ENCODE measurements around the gene VPS13D. TPM values are rescaled to one million over a fixed set of nuclear protein-coding genes. Genes with fewer than 3 reads are reported as not detected.

VPS13D gene
- total RNA-seq, 1 donor from 2014 or later, result 36.8 TPM

DNA sequence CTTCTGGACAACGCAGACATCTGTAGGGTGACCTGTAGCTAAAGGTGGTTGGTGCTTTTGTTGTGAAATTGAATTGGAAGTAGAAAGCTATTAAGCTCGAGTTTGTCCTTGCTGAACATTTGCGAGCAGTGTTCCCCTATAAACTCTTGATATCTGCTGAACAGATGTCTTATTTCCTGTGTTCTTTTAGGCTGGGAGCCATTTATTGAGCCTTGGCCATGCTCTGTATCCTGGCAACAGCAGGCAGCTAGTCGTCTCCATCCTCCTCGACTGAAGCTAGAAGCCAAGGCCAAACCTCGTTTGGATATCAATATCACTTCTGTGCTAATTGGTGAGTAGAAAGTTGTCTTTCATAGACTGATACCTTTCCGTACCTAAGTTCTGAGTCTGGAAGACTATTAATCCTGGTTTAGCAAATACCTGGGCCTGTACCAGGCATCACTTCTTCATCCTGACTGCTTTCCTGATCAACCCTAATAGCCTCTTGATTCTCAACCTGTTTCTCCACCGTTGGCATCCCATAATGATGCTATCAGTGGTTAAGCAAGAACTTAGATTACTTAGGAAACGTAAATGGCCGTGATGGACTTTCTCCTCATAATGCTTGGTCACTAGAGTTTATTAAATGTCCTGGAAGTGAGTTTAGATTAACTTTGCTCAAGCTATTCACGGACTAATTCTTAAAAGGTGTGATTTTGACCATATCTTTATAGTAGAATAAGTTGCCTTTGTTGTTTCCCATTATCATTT is 103.4 kb downstream of the VPS13D start:
- DNase-seq (ENCODE audit: extremely low read depth, low read depth, low spot score), result no peak

DNA sequence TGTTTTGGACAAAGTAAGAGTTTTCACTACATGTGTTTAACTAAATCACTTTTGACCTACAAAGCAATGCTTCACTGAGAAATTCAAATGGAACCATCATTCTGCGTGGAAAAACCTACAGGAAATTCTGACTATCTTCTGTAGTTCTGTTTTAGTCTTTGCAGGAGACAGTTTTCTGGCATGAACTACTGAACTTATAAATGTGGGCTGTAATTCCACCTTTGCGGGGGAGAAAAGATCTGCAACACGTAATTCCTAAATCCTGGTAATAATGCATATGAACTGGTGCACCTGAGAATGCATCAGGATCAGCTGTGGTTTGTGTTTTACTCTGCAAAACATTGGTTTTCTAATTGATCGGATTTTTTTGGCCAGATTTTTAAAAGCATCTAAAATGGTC is 106.0 kb downstream of the VPS13D start:
- no peak for DNase-seq (ENCODE audit: extremely low read depth, low read depth, low spot score)

DNA sequence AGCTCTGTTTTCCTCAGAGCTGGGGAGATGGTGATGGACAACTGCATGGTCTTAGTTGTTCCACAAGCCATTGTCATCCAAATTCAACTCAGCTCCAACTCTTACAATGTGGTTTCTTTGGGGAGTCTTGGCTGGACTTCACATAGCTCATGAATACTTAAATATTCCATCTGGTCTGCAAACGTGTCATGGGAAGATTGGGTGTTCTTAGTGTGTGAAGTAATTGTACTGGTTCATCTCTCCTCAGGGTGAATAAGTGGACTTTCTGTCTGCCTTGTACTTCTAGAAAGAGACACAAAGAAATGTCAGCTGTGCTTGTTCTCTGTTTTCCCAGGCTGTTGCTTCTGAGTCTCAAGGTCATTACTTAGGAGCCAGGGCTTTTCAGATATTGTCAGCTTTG is 106.6 kb downstream of the VPS13D start:
- no peak for DNase-seq (ENCODE audit: extremely low read depth, low read depth, low spot score)

DNA sequence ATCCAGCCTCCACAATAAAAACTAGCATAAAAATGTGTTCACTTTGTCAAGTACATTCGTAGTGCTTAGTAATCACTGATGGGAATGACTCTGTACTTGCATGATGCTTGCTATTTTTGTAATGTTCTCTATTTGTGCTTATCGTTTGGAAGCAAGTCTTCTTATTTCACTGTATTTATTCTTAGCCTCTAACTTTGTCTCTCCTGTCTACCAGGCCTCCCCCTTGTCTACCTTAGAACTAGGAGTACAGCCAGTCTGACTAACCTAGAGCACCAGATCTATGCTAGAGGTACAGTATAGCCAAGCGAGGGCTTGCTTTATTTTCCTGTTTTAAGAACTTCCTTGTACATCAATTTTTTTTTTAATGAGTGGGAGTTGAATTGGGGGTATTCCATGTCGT is 108.2 kb downstream of the VPS13D start:
- no peak for DNase-seq (ENCODE audit: extremely low read depth, low read depth, low spot score)

DNA sequence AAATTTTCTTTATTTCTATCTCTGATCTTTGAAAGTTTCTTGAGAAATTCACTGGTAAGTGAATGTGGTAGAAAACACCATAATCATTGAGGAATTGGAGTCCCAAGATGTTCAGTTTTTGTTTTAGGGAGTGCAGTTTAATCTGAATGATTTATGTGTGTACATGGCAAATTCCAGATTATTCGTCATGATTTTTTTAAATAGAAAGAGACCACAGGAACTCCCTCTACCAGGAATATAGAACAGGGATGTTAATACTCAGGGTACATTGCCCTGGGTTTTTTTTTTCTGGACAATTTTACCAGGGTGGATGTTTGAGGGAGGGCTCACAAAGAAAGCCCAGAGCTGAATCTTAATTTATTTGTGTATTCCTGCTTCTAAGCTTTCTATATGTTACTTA is 109.0 kb downstream of the VPS13D start:
- DNase-seq (ENCODE audit: extremely low read depth, low read depth, low spot score), result no peak

DNA sequence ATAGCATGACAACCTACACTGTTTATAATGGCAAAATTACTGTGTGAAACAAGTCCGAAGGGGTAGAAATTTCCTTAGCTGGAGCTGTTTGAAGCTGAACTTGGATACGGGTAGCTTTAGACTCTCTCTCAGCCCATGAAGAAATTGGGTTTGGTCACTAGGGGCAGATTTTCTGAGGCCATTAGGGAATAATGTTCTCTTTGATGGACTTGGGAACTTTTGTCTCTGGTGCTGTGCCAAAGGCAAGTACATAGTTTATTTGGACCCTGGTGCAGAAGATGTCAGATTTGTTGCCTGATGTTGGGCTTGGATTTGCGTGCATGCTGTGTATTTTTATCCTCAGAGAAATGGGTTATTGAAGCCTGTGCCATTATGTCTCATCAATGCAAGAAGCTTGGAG is 109.6 kb downstream of the VPS13D start:
- DNase-seq (ENCODE audit: extremely low read depth, low read depth, low spot score), result no peak

DNA sequence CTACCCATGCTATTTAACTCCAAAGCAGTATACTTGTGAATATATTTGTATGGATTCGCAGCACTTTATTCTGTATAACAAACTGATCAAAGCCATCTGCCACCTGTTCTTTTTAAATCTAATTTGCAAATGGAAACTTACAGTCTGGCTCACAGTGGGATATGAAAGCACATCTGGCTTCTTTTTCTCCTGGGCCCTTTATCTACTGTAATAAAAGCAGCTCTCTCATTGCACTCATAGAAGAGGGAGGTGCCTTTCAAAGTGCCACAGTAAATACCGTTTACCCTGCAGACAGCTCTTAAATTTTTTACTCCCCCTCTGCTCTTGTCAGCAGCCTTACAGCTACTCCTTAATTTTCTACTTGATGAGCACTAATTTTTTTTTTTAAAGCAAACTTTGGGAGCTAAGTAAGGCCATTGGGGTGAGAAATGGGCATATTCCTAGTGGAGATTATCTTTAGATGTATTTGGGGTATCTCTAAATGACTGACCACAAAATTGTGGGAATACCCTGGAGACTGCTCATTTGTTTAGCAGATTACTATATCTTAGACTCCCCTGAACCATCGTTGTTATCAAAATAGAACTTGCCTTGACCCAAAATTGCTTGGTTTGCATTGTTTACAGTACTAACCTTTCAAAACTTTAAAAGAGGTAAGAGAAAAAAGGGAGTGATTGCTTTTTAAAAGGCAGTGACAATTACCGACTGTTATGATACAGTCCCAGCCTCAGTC is 110.1 kb downstream of the VPS13D start:
- DNase-seq (ENCODE audit: extremely low read depth, low read depth, low spot score), result no peak

DNA sequence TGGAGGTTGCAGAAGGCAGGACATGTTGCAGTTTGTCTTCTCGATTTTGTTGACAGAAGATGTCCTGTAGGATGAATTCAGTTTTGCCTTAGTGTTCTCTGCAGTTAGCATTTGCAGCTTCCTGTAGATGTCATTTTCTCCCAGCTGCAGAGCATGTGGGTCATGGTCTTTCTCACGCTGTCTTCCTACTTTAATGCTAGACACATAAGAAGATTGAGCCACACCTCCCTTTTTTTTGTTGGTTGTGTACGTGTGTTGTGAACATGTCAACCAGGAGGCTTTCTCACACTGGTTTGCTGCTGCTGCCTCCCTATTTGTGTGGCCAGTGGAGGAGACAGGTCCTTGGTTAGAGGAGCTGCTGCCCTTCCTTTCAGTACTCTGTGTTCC is 110.7 kb downstream of the VPS13D start:
- DNase-seq (ENCODE audit: extremely low read depth, low read depth, low spot score), result no peak

DNA sequence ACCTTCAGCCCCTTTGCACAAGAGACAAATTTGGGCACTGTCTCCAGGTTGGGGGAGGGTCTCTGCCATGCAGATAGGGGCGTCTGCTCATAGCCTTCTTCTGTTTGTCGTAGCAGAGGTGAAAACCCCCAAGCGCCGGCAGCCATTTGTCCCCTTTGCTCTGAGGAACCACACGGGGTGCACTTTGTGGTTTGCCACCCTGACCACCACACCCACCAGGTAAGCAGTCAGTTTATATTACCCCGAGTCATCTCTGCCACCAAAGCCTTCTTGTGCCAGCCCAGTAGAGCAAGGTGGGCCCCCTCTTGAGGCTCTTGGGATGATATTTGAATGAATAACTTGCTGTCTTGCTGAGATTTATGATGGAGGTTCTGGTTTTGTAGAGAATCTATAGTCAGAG is 111.8 kb downstream of the VPS13D start:
- DNase-seq (ENCODE audit: extremely low read depth, low read depth, low spot score), result no peak

DNA sequence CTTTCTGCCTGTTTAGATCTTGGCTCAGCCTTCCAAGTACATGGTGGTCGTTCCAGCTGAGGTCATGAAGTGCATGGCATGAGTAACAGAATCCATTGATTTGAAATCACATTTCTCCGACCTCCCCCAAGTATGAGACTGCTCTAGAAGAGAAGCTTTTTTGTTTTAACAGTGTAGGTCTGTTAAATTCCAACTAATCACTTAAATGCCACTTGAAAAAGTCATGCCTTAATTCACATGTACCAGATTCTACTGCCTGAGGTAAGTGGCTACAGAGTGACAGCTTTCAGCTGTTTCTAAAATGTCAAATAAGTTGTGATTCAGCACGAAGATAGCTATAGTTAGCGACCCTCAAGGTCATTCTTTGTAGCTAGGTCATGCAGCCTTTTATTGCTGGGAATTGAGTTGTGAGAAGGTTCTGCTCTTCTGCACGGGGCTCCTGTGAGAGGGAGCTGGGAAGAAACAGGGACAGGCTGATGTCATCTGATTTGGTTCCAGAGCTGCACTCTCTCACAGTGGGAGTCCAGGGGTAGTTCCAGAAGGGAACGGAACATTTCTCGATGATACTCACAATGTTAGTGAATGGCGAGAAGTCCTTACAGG is 112.7 kb downstream of the VPS13D start:
- no peak for DNase-seq (ENCODE audit: extremely low read depth, low read depth, low spot score)

DNA sequence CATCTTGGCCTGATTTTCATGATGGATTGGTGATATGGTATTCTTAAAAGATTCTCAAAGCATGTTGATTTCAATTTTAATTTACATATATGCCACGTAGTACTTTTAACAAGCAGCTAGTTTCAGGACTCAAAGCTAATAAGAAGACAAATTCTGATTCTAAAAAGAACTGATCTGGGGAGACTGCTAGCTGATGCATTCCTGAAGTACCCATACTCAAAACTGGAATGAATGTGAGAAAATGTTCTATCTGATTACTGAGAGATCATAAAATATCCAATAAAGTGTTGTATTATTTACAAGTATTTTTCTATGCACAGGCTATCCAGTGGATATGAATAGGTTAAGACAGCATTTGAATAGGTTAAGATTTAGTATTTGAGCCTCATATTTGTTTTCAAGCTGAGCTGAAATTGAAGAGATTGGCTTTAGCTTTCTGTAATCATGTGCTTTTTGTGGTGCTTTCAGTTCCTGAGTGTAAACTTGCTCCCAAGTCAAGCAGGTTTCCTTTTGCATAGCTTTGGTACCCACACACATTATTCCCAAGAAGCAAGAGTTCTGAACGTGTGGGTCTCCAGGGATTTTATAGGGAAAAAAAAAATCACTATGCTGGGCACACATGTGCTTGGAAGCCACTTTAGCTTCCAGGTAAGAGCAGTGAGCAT is 114.1 kb downstream of the VPS13D start:
- DNase-seq (ENCODE audit: extremely low read depth, low read depth, low spot score), result no peak

DNA sequence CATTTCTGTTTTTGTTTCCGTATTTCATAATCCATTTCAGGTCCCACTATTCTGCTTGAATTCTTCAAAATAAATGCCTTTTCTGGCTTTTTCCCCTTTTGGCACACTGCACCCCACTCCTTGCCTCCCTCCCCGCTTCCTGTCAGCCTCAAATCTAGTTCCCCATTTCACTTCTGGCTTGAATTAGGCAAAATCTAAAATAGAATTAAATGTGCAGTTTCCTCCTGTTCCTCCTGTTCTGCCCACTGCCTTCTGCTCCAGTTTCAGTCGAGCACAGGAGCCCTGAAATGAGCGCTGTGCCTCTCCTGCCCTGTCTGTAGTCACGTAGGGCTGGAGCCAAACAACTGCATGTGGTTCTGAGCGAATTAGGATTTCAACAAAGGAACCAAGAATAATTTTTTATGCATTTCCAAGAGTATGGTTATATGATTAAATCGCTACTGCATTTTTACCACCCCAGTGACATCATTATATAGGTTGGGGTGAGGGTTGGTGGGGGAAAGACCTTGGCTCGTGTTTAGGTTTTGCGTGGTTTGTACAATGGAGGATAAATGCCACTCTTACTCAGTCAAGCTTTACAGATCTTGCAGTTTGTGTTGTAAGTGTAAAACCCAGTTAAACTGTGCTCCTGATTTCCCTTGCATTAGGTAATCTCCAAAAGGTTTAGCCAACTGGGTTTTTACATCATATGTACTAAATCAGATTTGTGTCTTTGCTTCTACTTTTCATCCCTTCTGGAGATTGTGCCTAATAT is 114.9 kb downstream of the VPS13D start:
- no peak for DNase-seq (ENCODE audit: extremely low read depth, low read depth, low spot score)

DNA sequence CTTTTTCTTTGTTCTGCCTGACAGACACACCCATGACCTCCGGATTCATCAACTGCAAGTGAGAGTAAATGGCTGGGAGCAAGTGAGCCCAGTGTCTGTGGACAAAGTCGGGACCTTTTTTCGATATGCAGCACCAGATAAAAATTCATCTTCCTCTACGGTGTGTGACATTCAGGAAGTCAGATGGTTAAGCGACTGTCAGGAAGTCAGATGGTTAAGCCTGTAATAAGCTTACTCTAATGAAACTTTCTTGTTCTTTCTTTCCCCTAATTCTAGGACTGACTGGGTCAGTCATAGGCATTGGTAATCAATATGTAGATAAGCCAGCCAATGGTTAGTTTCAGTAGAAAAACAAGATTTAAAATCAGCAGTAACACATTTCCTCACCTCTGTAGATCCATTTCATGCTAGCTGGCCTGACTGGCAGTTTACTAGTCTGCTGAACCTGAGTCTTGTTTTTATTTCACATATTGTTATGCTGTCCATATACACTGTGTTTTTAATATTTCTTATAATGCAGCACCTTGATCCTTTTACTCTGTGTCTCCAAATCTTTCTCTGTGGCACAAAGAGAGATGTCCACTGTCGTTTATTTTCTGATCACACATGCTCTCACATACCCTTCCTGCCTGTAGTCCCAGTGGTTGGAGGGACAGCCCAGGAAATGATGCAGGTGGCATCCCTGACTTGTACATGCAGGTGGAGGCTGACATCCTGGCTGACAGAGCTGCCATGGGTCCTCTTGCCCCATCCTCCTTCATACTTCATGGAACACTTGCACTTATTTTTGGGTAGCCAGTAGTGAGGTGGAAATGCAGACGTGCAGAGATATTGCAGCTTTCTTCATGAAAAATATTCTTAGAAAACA is 115.8 kb downstream of the VPS13D start:
- DNase-seq (ENCODE audit: extremely low read depth, low read depth, low spot score), result no peak

DNA sequence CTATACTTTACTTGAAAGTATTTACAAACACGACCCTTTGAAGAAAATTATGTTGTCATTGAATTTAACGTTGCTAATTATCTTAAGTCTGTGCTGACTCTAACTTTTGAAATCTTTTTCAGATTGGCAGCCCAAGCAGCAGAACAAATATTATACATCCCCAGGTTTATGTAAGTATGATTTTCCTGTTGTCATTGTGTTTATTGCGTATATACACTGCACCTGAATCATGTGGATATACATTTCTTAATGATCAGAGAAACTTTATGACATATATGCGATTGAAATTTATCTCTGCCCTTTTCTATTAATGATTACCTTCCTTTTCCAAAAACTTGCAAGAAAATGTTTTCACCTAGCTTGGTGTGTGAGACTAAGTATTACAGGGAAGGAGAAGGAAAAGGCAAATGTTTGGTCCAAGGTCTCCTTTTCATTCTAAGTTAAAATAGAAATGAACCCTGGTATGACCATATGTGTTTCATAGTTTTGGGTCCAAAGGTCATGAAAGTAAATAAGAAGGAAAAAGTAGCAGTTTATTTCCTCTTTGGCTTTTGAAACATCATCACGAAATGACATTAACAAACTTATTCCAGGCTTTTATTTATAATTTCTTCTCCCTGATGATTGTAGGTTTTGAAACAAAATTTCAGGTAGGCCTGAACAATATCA is 116.8 kb downstream of the VPS13D start:
- no peak for DNase-seq (ENCODE audit: extremely low read depth, low read depth, low spot score)

DNA sequence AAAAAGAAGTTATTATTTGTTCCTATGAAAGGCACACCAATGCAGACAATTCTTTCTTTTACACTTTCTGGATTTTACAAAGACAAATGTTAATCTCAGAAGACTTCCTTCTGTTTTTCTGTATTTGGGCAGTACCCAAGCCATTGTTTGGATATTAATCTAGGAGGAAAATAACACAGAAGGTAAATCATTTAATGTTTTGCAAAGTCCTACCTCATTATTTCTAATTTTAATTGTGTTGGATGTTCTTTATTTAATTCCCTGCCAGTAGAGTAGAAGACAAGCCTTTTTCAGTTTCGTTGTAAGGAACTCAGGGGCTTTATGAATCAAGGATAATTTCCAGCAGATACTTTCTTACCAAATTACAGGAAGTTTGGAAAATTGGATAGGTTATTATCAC is 118.3 kb downstream of the VPS13D start:
- no peak for DNase-seq (ENCODE audit: extremely low read depth, low read depth, low spot score)

DNA sequence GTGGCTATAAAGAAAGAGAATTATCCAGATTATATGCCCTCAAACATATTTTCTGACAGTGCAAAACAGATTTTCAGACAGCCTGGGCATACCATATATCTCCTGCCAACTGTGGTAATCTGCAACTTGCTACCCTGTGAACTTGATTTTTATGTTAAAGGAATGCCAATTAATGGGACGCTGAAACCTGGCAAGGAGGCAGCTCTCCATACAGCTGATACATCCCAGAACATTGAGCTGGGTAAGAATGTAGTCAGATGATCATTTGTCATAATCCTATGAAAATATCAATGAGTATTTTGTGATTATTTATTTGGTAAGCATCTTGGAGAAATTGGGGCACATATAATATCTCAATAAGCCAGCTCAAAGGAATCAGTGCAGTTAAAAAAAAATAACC is 124.2 kb downstream of the VPS13D start:
- DNase-seq (ENCODE audit: extremely low read depth, low read depth, low spot score), result no peak

DNA sequence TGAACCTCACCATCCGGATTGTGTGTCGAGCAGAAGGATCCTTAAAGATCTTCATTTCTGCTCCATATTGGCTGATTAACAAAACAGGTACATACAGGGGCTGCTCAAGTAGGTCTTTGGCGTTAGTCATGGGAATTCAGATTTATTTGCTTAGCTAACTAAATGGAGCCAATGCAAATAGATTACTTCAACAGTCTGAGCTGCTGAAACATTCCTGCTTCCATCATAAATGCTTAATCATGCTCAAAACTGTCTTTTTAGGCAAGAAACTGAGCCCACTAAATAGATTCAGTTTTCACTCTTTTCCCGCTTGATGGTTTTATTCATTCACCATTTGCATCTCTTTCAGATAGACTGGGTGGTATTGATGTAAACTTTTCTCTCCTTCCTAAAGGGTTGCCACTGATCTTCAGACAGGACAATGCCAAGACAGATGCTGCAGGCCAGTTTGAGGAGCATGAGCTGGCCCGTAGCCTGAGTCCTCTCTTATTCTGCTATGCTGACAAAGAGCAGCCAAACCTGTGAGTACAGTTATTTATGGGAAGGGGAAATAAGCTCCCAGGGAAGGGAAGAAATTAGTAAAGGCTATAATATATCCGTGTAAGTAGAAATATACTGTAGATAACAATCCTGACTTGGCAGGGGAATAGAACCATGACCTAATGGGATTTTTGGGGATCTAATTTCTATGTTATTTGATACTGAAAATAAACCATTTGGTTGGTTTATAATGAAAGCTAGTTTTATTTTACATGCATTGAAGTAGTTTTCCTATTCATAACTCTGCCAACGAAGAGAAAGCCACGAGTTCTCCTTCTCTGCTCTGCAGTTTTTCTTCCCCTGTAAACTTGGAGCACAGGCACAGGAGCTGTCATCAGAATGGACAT is 126.4 kb downstream of the VPS13D start:
- no peak for DNase-seq (ENCODE audit: extremely low read depth, low read depth, low spot score)

DNA sequence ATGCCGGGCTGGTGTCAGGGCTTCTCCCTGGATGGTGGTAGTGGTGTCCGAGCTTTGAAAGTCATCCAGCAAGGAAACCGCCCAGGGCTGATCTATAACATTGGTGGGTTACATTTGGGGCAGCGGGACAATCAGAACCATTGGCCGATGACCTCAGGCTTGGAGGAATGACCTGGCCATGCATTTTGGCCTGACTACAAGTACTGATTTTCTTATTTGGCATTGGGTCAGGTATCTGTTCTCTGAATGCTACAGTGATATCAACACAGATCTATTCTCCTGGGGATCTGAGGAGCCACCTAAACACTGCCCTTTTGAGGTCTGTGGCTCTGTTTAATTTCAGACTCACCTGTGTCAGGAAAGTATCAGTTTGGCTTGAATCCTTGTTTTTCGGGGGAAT is 128.7 kb downstream of the VPS13D start:
- no peak for DNase-seq (ENCODE audit: extremely low read depth, low read depth, low spot score)

Data from glomerular endothelial cell (primary cell).